NCI-H69 (cell line): ENCODE measurements around the gene PBX1.
A peak's percentile ranks its signal among the peaks of the same experiment; 100 is the strongest.

ENCODE experiments used
- DNase-seq: peaks from one replicate; lab custom pipeline; 2025; lab: John Stamatoyannopoulos, UW

Gene PBX1

DNA sequence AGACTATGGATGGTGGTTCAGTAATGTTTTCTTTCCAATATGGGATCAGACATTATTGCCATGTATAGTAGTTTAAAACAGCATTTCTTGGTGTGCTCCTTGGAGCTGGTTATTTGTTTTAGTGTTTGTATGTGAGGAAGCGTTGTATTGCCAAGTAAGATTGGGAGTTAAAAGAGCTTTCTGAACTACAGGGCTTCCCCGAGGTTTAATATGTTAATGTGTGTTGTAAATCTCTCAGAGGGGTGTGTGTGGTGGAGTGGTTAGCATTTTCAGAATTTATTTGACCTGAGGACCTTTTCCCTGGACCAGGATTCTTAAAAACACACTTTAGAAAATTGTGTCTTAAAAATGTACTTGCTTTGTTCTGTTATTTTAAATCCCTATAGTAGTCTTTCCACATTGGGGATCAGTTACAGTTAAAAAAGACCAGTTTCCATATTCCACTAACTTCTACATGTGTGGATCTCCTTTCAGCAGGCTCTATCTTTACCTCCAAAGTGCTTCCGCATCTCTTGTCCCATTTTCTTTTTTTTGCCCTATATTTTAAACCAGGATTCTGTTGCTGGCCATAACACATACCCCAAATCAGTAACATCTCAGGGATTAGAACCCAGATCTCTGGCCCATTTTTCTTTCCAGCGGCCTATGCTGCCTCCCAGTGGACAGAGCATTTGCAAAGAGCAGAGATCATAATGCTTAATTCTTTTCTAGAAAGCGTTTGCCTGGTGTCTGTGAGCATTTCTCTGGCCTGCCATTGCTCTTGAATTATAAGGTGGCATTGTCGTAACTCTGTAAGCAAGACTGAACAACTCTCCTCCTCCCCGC lies 58.6 kb downstream of the PBX1 start:
- DNase-seq = peak; percentile 82

DNA sequence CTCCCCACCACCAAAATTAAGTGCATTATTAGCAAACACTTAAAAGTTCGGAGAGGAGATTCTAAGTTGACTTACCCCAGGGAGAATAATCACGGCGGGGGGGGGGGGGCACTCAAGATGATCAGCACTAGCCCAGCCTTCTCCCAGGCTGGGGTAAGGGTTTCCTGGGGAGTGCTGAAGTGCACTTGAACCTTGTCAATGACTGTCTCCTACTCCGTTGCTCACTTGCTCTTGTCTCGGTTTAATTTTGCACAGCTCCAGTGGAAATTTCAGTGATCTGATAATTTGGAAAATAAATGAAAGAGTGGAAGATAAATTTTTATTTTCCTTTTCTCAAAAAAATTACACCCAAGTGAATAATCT lies 59.2 kb downstream of the PBX1 start:
- peak; percentile 75 for DNase-seq

DNA sequence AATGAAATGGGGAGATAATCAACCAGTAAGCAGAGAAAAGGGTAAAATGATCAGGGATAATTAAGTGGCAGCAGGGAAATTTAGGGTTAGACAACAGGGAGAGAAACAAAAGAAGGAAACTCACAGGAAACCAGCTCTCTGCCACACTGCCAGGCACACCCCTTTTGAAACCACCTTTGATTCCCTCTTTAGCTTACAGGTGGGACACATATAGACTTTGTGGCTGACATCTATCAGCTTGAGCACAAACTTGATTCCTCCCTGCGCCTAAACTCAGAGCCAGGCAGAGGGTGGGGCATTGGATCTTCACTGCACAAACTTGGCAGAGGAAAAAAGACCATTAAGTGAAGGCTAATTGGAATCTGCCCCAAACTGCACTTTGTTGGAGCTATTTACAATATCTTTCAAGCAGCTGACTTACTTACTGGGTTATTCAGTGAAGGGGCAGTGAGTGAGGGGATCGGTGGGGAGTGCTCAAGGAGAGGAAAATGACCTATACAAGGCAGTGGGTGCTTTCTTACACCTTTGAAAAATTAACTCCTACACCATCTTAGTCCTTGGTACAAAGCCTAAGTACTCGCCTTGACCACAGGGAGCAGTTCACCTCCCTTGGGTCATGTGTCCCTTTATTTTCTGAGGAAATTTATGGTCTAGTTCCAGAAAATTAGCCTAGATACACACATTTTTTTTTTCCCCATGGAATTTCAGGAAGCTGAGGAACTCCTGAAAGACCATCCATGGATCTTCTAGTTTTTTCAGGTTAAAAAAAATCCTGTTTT lies 60.2 kb downstream of the PBX1 start:
- peak; percentile 98 for DNase-seq

DNA sequence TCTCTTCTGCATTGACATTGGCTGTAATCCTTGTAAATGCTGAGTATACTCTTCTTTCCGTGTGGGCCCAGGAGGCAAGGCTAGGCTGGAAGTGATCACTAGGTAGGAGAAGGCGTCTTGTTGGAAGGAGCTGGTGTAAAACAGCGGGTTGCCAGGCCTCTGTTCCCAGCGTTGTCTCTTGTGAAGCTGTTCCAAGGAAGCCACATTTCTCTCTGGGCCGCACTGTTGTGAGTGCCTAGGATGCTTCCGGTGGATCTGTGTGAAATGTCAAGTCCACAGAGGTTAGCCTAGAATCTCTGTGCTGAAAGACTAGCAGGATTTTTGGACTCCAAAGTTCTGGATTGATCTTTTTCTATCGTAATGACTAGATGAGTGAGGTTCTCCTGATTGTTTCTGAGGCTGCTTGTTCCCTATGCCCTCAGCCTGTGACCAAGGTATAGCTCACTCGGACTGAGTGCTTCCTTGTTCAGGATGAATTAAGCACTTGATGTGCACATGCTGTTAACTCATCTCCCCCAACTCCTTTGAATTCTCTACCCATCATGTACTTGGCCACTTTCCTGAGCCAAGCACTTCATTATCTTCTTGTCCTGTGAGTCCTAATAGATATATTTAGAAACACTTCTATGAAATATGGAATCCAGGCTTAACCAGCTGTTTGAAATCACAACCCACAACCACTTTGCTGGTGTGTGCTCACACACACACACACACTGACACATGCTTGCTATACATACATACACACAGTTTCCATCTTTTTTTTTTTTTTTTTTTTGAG lies 63.3 kb downstream of the PBX1 start:
- peak; percentile 27 for DNase-seq

DNA sequence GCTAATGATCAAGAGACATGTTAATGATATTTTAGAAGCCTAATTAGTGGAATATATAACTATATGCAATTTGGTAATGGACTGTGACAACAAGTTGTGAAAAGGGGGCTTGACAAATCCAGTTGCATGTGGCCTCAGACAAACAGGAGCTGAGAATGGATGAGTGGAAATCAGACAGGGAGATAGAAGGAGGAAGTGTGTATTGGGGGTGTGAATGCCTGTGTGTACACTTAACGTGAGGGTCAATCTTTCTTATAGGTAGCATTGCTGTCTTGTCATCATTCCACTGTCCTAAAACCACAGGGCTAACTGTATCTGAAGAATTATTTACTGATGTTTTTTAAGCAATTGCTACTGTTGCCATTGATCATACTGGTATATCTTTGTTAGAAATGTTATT lies 64.8 kb downstream of the PBX1 start:
- DNase-seq = peak; percentile 87

DNA sequence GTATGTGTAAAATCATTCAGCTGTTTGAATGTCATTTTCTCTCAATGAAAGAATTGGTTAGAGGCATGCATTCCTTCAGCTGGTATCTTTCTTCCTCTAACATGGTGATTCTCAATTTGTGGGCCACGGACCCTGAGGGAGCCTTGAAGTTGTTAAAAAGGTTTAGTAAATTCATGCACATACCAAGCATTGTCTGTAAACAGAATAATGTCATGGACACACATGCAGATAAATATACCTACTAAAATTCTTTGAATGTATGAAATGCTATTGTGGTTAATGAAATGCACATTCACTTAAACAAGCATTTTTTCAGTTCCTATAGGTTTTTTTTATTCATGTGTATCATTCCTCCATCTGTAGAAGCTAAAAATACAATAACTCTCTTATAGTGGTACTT lies 65.4 kb downstream of the PBX1 start:
- no peak for DNase-seq

DNA sequence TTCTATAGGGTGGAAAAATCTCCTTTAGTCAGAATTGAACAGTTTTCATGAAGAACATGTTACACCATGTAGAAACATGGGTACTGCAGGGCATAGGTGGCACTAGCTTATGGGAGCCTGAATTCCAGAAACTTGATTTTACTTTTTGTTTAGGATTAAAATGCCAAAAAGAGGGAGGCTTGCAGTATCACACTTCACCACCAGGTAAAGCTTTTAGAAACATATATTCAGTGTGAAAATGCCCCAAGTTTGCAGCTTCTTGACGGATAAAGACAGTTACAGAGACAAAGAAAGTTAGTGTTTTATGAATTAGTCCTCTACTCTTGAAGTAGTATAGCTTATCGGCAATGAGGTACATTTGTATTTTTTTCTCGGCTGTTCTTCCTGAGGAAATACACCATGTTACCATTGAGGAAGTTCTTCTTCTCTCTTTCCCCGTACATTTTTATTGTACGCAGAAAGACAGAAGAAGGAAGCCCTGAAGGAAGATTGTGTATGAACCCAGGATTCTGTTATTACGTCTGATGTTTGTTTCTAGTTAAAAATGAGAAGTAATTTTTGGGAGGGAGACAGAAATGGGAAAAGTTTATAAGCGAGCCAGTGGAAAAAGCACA lies 66.1 kb downstream of the PBX1 start:
- DNase-seq = peak; percentile 14

DNA sequence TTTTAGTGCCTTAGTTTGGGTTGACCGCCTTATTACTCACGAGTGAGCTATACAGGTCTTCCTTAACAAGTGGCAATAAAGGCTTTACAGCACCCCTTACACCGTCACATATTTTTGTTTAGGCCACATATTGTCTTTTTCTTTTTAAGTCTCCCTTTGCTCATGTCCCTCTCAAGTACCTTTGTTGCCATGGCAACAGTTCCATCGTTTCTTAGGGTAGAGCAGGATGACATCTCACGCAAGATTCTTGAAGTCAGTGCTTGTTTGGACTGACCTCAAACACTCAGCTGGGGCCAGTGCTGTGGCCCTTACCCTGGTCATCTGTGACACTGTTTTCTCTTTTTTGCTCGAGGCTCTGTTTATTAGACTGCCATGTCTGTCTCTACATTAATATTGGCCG lies 69.8 kb downstream of the PBX1 start:
- DNase-seq = peak; percentile 24

DNA sequence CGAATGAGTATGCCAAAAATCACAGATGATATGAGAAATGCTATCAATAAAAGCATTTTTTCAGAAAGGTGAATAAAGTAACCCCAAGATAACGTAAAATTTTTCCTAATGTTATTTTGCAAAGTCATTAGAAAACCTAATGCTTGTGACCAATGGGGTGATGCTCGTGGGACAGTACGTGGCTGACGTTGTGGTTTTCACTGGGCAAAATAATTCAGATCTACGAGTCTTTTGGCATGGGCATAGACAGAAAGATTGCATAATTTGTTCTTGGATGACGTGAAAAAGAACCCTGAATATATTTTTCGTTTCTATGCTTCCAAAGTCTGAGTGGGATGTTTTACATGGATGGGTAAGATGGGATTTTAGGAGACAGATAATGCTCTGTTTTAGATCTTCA lies 71.0 kb downstream of the PBX1 start:
- no peak for DNase-seq

DNA sequence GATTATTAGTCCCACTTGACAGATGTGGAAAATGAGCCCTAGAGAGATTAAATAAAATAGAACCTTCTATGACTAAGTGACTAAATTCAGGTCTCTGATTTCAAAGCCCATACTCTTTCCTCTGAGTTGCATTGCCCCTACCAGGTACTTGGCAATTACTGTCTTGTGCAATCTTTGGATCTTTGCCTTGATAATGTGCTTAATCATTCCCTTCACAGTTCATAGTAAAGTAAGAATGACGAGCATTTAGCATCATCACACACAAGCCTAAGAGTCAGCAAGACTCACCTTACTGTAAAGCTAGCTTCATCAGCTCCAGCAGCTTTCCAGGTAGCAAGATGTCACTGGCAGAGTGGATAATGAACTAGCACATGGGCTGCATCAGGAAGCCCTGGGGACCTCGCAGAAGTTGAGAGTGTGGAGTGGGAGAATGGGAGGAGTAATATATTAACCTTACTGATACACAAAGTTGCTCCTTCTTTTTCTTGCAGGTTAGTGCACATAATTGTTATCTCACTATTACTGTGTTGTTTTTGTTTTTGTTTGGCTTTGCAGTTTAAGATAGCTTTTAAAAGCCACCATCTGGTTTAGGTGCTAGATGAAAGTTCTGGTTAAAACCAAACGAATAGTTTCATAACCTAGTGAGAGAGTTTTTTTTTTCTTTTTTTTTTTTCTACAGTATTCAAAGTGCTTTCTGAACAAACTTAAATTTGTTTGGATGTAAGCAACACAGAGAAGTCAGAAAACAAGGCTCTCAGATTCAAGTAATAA lies 71.8 kb downstream of the PBX1 start:
- DNase-seq = peak; percentile 78

DNA sequence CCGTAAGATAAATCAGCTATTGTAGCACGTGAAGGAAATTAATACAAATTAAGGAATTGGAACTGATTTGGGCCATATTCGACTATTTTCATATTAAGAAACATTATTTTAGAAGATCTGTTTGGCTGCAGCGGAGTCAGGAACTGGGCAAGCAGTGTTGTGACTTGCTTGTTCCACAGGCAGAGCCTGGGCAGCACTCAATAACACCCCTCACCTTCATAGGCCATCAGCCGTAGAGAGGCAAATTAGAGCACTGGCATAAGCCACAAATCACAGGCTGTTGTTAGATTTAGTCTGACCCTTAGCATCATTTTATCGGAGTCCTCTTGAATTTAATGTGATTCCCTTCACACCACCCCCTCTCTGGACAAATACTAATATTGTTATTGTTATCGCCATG lies 72.8 kb downstream of the PBX1 start:
- DNase-seq = peak; percentile 37

DNA sequence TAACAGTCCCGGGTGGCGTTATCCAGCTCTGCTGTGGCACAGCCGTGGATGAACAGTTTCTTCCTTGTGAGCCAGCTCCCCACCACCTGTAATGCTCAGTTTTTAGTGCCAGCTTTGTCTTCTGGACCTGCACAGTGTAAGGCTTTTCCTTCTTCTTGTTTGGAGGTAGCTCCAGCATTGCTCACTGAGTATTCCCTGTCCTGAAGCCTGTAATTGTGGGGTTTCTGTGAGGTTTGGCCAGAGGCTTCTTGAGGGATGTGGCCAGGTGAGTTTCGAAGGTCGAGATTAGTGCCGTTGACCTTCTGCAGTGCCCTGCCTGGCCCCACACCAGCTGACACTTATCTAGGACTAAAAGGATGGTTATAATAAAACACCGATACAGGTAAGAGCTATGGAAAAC lies 75.0 kb downstream of the PBX1 start:
- peak; percentile 14 for DNase-seq

DNA sequence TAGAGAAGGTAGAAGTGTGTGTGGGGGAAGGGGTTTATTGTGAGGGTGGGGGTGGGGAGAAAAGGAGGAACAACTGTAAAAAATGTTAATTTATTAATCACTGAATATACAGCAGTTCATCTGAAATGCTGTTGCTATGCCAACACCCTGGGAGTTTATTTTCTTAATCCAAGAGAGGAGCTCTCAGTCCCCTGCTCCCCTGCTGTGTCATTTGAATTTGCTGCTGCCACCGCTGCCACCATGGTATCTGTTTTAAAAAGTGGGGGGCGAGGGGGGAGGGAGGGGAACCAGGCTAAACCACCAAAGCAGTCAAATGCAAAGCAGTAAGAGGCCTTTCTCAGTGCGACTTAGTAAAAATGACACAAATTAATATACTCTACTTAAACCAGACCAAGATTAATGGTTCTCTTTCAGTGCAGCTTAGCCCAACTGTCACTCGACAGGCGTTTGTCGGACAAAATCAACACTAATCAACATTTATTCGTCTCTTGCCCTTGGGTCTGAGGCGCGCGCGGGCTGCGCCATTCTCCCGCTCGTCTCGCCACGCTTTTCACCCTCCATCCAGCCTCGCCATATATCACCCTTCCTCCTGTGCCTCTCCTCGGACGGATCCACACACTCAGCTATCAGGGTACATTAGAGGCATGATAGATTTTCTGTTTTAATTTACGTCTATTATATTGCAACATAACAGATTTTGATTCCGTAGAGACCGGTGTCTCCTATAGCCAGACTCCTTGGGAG lies 76.2 kb downstream of the PBX1 start:
- DNase-seq = peak; percentile 53

DNA sequence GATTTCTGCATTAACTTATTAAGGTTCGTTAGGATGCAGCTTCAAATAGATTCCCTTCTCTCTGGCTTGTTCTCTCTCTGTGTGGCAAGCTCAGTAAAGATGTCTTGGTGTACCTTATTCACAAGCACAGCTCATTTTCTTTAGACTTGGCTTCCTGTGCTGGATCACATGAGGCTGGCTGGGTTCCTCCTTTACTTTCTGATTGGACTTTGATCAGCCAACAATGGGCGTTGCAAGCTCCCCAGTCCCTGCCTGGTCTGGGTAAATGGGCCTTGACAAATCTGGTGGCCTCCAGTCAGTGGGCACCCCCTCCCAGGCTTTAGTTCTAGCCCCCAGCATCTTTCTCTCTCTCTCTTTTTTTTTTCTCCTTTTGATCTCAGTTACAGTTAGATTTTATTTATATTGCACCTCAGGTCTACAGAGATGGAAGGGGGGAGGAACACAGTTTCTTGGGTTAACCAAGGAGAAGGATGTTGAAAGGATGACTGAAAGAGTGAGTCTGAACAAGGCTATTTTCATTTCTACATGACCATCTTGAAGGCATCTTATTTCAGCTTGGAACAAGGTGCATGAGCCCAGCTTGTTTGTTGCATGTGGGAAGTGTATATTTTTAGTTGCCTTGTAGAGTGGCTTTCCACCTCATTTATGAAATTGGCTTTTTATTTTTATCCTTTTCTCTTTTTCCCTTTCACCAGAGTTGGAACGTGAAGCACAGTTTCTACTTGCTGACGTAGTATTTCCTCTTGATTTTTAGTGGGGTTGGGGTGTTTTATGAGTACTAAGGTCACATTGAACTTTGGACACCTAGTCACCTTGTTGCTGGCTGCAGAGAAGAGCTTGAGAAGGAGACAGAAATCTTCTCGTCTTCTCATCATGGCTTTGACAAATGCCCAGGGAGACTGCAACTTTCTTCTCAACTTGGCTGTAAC lies 77.1 kb downstream of the PBX1 start:
- DNase-seq = peak; percentile 34

DNA sequence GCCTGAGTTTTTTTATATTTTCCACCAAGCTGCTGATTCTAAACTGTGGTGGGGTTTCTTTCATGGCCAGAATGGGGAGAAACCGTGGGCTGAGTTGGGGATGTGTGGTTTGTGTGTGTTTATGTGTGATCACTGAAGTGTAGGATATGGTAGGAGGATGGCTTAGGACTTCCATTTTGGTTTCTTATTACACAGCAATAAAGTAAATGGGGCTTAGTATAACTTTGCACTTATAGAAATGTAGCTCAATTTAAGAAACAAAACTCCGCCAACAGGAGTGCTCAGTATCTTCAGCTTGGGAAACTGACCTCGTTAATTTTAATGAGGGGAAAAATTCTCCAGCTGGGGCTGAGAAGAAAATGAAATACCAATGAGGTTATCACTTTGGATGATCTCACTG lies 77.8 kb downstream of the PBX1 start:
- no peak for DNase-seq

DNA sequence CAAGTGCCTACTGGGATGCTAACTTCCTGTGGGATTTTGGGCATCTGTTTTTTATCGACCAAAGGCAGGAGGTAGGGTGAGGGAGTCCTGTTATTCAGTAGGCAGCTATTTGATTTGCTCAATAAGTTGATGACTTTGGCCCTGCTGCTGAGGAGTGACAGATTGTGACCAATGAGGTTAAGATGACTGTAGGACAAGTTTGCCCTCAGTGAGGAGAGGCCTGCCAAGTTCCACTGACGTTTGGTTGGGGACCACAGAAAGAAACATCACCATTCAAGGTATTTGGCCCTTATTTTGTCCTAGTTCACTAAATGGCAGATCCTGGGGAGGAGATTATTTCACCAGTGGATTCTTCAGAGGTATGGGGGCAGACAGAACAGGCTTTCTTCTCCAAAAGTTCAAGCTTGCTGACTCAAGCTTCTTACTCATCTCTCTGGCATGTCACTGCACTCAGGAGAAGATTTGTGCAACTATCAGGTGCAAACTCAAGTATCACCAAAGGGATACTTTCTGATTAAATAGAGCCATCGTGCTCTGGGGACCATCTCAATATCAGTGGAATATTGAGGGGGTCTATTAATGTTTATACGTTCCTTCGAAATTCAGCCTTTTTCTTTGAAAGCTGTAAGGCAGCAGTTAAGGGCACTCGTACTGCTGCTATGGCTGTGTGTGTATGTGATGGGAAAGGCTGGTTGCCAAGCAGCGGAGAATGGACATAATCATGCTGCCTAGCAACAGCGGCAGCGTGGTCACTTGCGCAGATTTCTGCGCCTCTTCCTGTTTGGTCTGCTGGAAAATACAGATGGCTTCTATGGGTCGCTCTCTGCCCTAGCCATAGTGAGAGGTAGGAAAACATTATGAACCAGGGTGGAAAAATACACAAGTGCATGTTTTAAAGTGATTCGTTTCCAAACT lies 78.7 kb downstream of the PBX1 start:
- DNase-seq = peak; percentile 44

DNA sequence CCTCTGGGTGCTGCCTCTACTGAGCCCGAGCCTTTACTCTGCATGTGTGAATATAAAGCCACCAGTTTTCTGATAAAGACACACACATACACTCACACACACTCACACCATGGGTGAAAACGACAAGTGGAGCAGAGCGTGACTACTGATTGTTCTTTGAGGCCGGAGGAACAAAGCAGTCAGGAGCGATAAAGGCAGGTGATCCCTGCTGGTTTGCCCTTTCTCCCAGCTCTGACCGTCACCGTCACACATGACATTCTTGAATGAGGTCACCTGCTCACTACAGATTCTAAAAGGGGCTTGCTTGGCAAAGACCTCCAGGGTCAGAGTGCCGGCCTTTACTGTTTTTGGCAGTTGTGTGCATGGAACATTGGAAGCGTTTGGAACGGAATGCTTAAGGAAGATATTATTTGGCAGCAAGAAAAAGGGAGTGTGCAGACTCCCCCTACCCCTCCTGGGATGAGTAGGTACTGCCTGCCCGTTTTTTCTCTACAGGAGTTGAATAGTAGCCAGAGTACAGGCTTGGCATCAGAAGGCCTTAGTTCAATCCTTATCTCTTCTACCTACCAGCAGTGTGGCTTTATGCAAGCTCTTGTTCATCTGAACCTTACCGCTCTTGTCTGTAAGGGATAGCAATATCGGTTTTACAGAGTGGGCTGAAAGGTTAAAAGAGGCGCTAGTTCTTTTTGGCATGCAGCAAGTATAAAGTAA lies 79.7 kb downstream of the PBX1 start:
- no peak for DNase-seq
